Stomach (tissue), 4 donors: ENCODE results near the gene PHF21B.

Experiments
- CTCF ChIP-seq, 7 experiments: fragments of 450-650 bp in 4 of 7; fragments of 200-600 bp in 3 of 7; sonication (generic) in 3 of 7; IDR thresholded peaks; one replicate each; pipeline ENCODE4 v1.5.1; 2016 to 2019; ENCODE audit warnings: antibody characterized with exemption in 7 of 7, control low read depth in 2 of 7, mild to moderate bottlenecking in 1 of 7
- EP300 ChIP-seq: sonication (generic); formaldehyde crosslinking; IDR thresholded peaks from one replicate; pipeline ENCODE4 v1.6.1; 2017; ENCODE audit warnings: antibody characterized with exemption

GRCh38 chr22:44882226-44882905 is 127.4 kb downstream of the PHF21B start:
- TF ChIP-seq CTCF (IDR thresholded peaks at IDR 0.05) (no peak), EP300 (no peak)
